ENCODE measurements around the gene MACO1. TPM values are rescaled to one million over a fixed set of nuclear protein-coding genes. Genes with fewer than 3 reads are reported as not detected.

Gene MACO1
- total and polyA plus RNA-seq, 7 donors, result 2.4 to 20.2 (median 11.8) TPM

DNA sequence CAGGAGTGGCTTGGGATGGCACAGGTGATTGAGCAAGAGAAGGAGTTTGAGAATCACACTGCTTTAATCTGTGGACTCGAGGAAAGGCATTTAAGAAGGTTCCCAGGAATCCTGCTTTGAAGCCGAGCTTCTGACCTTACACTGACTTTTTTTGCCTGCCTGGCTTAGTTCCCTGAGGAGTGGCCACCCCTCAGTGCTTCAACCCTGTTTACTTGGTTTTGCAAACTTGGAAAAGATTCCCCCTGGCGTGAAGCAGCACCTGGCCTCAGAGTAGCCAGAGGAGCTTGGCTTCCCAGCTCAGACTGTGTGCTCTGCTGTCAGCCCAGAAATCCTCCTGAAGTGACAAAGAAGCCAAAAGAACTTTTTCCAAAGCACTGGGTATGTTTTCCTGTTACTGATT lies 64.3 kb downstream of the MACO1 start:
- Histone ChIP-seq H3K36me3 (peaks cover 10 to 95% (median 25%) of the 10 kb centered on the region in 4 donors), H3K4me1 (no peaks in the 10 kb centered on the region), H3K27ac (peak overlapping the region in 1 of 4 donors; percentile 6), H3K4me3 (no peak overlapping the region), H3K27me3 (no peaks in the 10 kb centered on the region), H3K9me3 (no peaks in the 10 kb centered on the region)
- WGBS, 2 donors, result 87 to 91% methylated on average over 3 of the region's 3 CpGs
- intact Hi-C loops (cut with DNase I), result no loop called here
- no peak for DNase-seq
- TF ChIP-seq EP300 (IDR thresholded peaks at IDR 0.05) (no peak), POLR2AphosphoS5 (IDR thresholded peaks at IDR 0.05) (no peak), POLR2A (IDR thresholded peaks at IDR 0.05) (no peak)
- TF ChIP-seq, protein P1, sequence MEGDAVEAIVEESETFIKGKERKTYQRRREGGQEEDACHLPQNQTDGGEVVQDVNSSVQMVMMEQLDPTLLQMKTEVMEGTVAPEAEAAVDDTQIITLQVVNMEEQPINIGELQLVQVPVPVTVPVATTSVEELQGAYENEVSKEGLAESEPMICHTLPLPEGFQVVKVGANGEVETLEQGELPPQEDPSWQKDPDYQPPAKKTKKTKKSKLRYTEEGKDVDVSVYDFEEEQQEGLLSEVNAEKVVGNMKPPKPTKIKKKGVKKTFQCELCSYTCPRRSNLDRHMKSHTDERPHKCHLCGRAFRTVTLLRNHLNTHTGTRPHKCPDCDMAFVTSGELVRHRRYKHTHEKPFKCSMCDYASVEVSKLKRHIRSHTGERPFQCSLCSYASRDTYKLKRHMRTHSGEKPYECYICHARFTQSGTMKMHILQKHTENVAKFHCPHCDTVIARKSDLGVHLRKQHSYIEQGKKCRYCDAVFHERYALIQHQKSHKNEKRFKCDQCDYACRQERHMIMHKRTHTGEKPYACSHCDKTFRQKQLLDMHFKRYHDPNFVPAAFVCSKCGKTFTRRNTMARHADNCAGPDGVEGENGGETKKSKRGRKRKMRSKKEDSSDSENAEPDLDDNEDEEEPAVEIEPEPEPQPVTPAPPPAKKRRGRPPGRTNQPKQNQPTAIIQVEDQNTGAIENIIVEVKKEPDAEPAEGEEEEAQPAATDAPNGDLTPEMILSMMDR (IDR thresholded peaks at IDR 0.05), result no peak

DNA sequence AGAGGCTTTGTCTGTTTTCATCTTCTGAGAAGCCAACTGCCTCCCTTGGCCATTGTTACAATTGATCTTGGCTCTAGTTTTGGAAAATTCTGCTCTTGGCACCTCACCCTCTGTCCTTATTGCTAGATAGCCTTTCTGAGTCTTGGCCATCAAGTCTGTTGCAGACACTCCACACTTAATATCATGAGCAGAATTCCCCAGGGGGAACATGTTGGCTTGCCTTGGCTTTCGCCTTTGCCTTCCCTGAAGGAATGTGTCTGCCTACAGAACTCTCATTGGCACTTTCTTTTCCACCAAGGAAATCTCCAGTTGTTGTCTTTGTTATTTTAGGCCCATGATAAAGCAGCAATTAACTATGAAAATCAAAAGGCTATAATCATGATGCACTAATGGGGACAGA lies 70.0 kb downstream of the MACO1 start:
- Histone ChIP-seq H3K36me3 (peaks cover 0 to 41% (median 8%) of the 10 kb centered on the region in 4 donors), H3K4me3 (no peak overlapping the region), H3K4me1 (peaks cover 0 to 16% (median 11%) of the 10 kb centered on the region in 4 donors), H3K27ac (no peak overlapping the region), H3K27me3 (no peaks in the 10 kb centered on the region), H3K9me3 (no peaks in the 10 kb centered on the region)
- TF ChIP-seq, protein P1 (IDR thresholded peaks at IDR 0.05), result no peak
- TF ChIP-seq POLR2AphosphoS5 (IDR thresholded peaks at IDR 0.05) (no peak), POLR2A (IDR thresholded peaks at IDR 0.05) (no peak), EP300 (IDR thresholded peaks at IDR 0.05) (no peak)
- intact Hi-C loops (cut with DNase I), result no loop called here
- WGBS, 2 donors, result 85 to 87% methylated on average over 1 of the region's 1 CpG
- no peak for DNase-seq

GRCh38 chr1:25501235-25502058 lies 70.8 kb downstream of the MACO1 start:
- intact Hi-C loops (cut with DNase I), result no loop called here
- peaks cover 0 to 5% (median 0%) of the 10 kb centered on the region in 3 donors for H3K27me3 ChIP-seq
- H3K9me3 ChIP-seq, result no peaks in the 10 kb centered on the region
- peak; percentile 46 for DNase-seq
- peaks cover 0 to 16% (median 11%) of the 10 kb centered on the region in 4 donors for H3K4me1 ChIP-seq
- WGBS, 2 donors, result 47 to 72% methylated on average over 7 of the region's 7 CpGs
- H3K4me3 ChIP-seq, result no peak overlapping the region
- TF ChIP-seq EP300 (IDR thresholded peaks at IDR 0.05), result no peak
- TF ChIP-seq POLR2AphosphoS5 (IDR thresholded peaks at IDR 0.05), result no peak
- TF ChIP-seq POLR2A (IDR thresholded peaks at IDR 0.05), result no peak
- TF ChIP-seq, protein P1 (IDR thresholded peaks at IDR 0.05), result no peak
- H3K36me3 ChIP-seq, result peaks cover 0 to 34% (median 6%) of the 10 kb centered on the region in 4 donors
- no peak overlapping the region for H3K27ac ChIP-seq

DNA sequence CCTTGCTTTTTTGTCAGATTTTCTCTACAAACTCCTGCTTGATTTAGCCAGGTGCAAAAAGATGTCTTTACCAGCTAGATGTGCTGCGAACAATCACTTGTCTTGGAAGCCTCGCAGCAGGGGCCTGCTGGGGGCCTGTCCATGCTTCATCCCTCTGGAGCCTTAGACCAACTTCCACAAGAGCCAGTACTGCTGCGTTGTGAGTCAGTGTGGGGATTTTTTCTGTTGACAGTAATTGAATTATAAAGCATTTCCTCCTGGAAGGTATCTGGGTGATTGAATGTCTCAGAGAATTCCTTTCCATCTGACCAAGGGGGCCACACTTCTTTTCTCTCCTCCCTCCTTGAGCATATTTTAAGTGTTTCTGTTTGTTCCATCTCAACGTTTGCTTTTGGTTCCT lies 72.3 kb downstream of the MACO1 start:
- peak; percentile 40 for DNase-seq
- H3K27ac ChIP-seq, result no peak overlapping the region
- intact Hi-C loops (cut with DNase I), result no loop called here
- H3K27me3 ChIP-seq, result peaks cover 0 to 5% (median 0%) of the 10 kb centered on the region in 3 donors
- H3K9me3 ChIP-seq, result no peaks in the 10 kb centered on the region
- no peak overlapping the region for H3K4me3 ChIP-seq
- WGBS, 2 donors, result 71 to 74% methylated on average over 4 of the region's 4 CpGs
- TF ChIP-seq EP300 (IDR thresholded peaks at IDR 0.05) (no peak), POLR2AphosphoS5 (IDR thresholded peaks at IDR 0.05) (peak in 1 of 4 donors; percentile 7)
- H3K4me1 ChIP-seq, result peaks cover 0 to 16% (median 11%) of the 10 kb centered on the region in 4 donors
- H3K36me3 ChIP-seq, result peaks cover 0 to 19% (median 2%) of the 10 kb centered on the region in 4 donors
